Esophagus (tissue), 2 donors: ENCODE data around the gene ARHGAP6. TPM values are rescaled to one million over a fixed set of nuclear protein-coding genes. Genes with fewer than 3 reads are reported as not detected.
"Not testable (repeated sequence)": the region's sequence is repeated elsewhere in the genome, so short reads cannot be mapped to it uniquely, and the experiment has no call there.

Experiments used
- H3K27ac ChIP-seq, 2 donors: one replicate each; pipeline ENCODE4 v1.5.1; 2013; ENCODE audit warnings: low read depth in 2 of 2, mild to moderate bottlenecking in 2 of 2, inconsistent platforms in 1 of 2, low read length in 1 of 2, moderate library complexity in 1 of 2
- H3K27me3 ChIP-seq, 2 donors: one replicate each; pipeline ENCODE4 v1.6.1; 2013; ENCODE audit warnings: low read length in 2 of 2, control low read depth in 1 of 2, mild to moderate bottlenecking in 1 of 2; ENCODE audit not compliant: insufficient read depth in 2 of 2, control insufficient read depth in 1 of 2
- H3K36me3 ChIP-seq, 2 donors: one replicate each; pipeline ENCODE4 v1.6.1; 2013; ENCODE audit warnings: low read length in 1 of 2; ENCODE audit not compliant: control insufficient read depth in 2 of 2, insufficient read depth in 2 of 2
- H3K4me1 ChIP-seq, 2 donors: one replicate each; pipeline ENCODE4 v1.6.1; 2013; ENCODE audit warnings: low read length in 1 of 2; ENCODE audit not compliant: control insufficient read depth in 2 of 2, insufficient read depth in 2 of 2
- H3K4me3 ChIP-seq, 2 donors: one replicate each; pipeline ENCODE4 v1.5.1; 2013; ENCODE audit warnings: low read length in 2 of 2, mild to moderate bottlenecking in 2 of 2, low read depth in 1 of 2, moderate library complexity in 1 of 2
- H3K9me3 ChIP-seq, 2 donors: one replicate each; pipeline ENCODE4 v1.6.1; 2013; ENCODE audit warnings: mild to moderate bottlenecking in 2 of 2, low read depth in 1 of 2, low read length in 1 of 2, moderate library complexity in 1 of 2; ENCODE audit not compliant: control insufficient read depth in 2 of 2, insufficient read depth in 1 of 2
- WGBS, 2 donors: extraction: QIAGEN DNeasy Blood & Tissue Kit; methylation state at CpG; one replicate each; pipeline ENCODE4 v1.1.7; 2013; 5-methylcytosine and 5-hydroxymethylcytosine counted together
- polyA plus RNA-seq, 2 donors: library from polyadenylated mRNA; stranded (reverse); fragments of 200-250 nt; gene quantifications; one replicate each; pipeline ENCODE4 v1.2.3, GENCODE V29; 2013
- donor health status: healthy with polysubstance abuse.
- donor health status: Bipolar disorder and iron deficiency.

ARHGAP6 gene
- polyA plus RNA-seq, 2 donors = 0.98 to 1.7 TPM

GRCh38 chrX:11585174-11585573, 80.5 kb downstream of the ARHGAP6 start:
- 30 to 49% methylated on average over 1 of the region's 1 CpG for WGBS, 2 donors
- H3K4me3 ChIP-seq = no peak overlapping the region
- H3K9me3 ChIP-seq = no peaks in the 10 kb centered on the region
- H3K27ac ChIP-seq = no peak overlapping the region
- no peaks in the 10 kb centered on the region for H3K36me3 ChIP-seq
- H3K4me1 ChIP-seq = no peaks in the 10 kb centered on the region
- no peaks in the 10 kb centered on the region for H3K27me3 ChIP-seq

- H3K36me3 ChIP-seq = no peaks in the 10 kb centered on the region
- no peak overlapping the region for H3K27ac ChIP-seq
- H3K27me3 ChIP-seq = no peaks in the 10 kb centered on the region
- no peak overlapping the region for H3K4me3 ChIP-seq
- no peaks in the 10 kb centered on the region for H3K4me1 ChIP-seq
- no peaks in the 10 kb centered on the region for H3K9me3 ChIP-seq
- WGBS, 2 donors = 76 to 85% methylated on average over 2 of the region's 2 CpGs
These were observed 84.9 kb downstream of the ARHGAP6 start for GRCh38 chrX:11580789-11581188.

GRCh38 chrX:11579636-11580600, 85.8 kb downstream of the ARHGAP6 start:
- Histone ChIP-seq H3K4me3 (no peak overlapping the region), H3K27me3 (no peaks in the 10 kb centered on the region), H3K27ac (no peak overlapping the region), H3K4me1 (no peaks in the 10 kb centered on the region), H3K36me3 (no peaks in the 10 kb centered on the region), H3K9me3 (no peaks in the 10 kb centered on the region)
- 50 to 51% methylated on average over 7 of the region's 7 CpGs for WGBS, 2 donors

GRCh38 chrX:11578301-11578700, 87.4 kb downstream of the ARHGAP6 start:
- not testable (repeated sequence) for H3K27ac ChIP-seq, H3K27me3 ChIP-seq

GRCh38 chrX:11577603-11578002, 88.1 kb downstream of the ARHGAP6 start:
- WGBS, 2 donors = 92 to 94% methylated on average over 3 of the region's 3 CpGs
- no peaks in the 10 kb centered on the region for H3K36me3 ChIP-seq
- no peaks in the 10 kb centered on the region for H3K4me1 ChIP-seq
- H3K9me3 ChIP-seq = no peaks in the 10 kb centered on the region
- no peaks in the 10 kb centered on the region for H3K27me3 ChIP-seq
- no peak overlapping the region for H3K27ac ChIP-seq
- H3K4me3 ChIP-seq = no peak overlapping the region

More at GRCh38 chrX:11578301-11578700, 87.4 kb downstream of the ARHGAP6 start:
- H3K4me1 ChIP-seq, H3K4me3 ChIP-seq, H3K9me3 ChIP-seq, H3K36me3 ChIP-seq: not testable (repeated sequence)
- WGBS, 2 donors = 80 to 90% methylated on average over 1 of the region's 1 CpG

GRCh38 chrX:11575332-11575731, 90.4 kb downstream of the ARHGAP6 start:
- H3K27me3 ChIP-seq = no peaks in the 10 kb centered on the region
- no peaks in the 10 kb centered on the region for H3K4me1 ChIP-seq
- no peak overlapping the region for H3K27ac ChIP-seq
- 74 to 83% methylated on average over 2 of the region's 2 CpGs for whole genome bisulfite sequencing, 2 donors
- H3K9me3 ChIP-seq = no peaks in the 10 kb centered on the region
- H3K4me3 ChIP-seq = no peak overlapping the region
- no peaks in the 10 kb centered on the region for H3K36me3 ChIP-seq

- no peak overlapping the region for H3K27ac ChIP-seq
These were observed 98.0 kb downstream of the ARHGAP6 start for GRCh38 chrX:11567528-11568220.

GRCh38 chrX:11566789-11567188, 98.9 kb downstream of the ARHGAP6 start:
- H3K4me1 ChIP-seq = no peaks in the 10 kb centered on the region
- no peak overlapping the region for H3K27ac ChIP-seq
- H3K27me3 ChIP-seq = no peaks in the 10 kb centered on the region
- WGBS, 2 donors = 84 to 85% methylated on average over 2 of the region's 2 CpGs
- H3K36me3 ChIP-seq = no peaks in the 10 kb centered on the region
- H3K9me3 ChIP-seq = no peaks in the 10 kb centered on the region
- H3K4me3 ChIP-seq = no peak overlapping the region

More at GRCh38 chrX:11567528-11568220, 98.0 kb downstream of the ARHGAP6 start:
- WGBS, 2 donors = 79 to 87% methylated on average over 7 of the region's 7 CpGs
- Histone ChIP-seq H3K36me3 (no peaks in the 10 kb centered on the region), H3K27me3 (no peaks in the 10 kb centered on the region), H3K4me1 (no peaks in the 10 kb centered on the region), H3K9me3 (no peaks in the 10 kb centered on the region), H3K4me3 (no peak overlapping the region)

- Histone ChIP-seq H3K27me3 (no peaks in the 10 kb centered on the region), H3K4me1 (no peaks in the 10 kb centered on the region), H3K4me3 (no peak overlapping the region), H3K36me3 (no peaks in the 10 kb centered on the region), H3K9me3 (no peaks in the 10 kb centered on the region), H3K27ac (no peak overlapping the region)
These were observed 99.5 kb downstream of the ARHGAP6 start for GRCh38 chrX:11566173-11566572.
